Cardiac ventricle fibroblast (primary cell): Measurements from ENCODE around the gene AP2A1. TPM values are rescaled to one million over a fixed set of nuclear protein-coding genes. Genes with fewer than 3 reads are reported as not detected.

Experiments used
- total RNA-seq: library from RNA; depleted of rRNA; stranded (reverse); fragments of >200 nt; gene quantifications from 2 replicates; pipeline ENCODE4 v1.2.3, GENCODE V29; 2015

Gene AP2A1
- total RNA-seq, result 197 and 215 TPM in 2 replicates

DNA sequence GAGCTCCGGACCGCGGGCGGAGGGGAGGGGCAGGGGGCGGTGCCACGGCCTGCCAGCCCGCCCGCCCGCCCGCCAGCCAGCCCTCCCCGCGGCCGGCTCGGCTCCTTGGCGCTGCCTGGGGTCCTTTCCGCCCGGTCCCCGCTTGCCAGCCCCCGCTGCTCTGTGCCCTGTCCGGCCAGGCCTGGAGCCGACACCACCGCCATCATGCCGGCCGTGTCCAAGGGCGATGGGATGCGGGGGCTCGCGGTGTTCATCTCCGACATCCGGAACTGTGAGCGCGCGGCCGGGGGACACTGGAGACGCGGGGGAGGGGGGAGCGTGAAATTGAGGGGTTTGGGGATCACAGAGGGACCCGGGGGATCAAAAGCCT lies at the start of gene AP2A1:
AP2A1 (plus strand) TSS at position 72 of the 370 bp plus-strand sequence; CDS start at position 205, 133 bp downstream.

DNA sequence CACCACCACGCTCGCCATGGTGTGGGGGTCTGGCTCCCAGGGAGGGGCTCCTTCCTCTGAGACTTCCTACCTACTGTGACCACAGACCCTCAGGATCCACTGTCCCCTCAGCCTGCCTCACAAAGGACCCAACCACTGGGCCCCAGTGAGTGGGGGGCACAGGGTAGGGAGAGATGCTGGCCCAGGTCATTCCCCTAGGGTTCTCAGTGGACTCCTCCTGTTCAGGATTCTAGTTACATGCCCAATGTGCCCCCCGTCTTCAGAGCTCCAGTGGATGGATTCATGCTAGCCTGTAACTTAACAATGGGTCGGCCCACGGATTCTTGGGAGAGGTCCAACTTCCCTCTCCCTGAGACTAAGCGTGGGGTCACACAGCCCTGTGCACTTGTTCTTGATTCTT lies 3.6 kb upstream of the AP2A1 start, which contains the start of gene TSKS:
TSKS (minus strand) TSS at position 77 of the 400 bp plus-strand sequence; CDS start at position 18, 59 bp downstream.

DNA sequence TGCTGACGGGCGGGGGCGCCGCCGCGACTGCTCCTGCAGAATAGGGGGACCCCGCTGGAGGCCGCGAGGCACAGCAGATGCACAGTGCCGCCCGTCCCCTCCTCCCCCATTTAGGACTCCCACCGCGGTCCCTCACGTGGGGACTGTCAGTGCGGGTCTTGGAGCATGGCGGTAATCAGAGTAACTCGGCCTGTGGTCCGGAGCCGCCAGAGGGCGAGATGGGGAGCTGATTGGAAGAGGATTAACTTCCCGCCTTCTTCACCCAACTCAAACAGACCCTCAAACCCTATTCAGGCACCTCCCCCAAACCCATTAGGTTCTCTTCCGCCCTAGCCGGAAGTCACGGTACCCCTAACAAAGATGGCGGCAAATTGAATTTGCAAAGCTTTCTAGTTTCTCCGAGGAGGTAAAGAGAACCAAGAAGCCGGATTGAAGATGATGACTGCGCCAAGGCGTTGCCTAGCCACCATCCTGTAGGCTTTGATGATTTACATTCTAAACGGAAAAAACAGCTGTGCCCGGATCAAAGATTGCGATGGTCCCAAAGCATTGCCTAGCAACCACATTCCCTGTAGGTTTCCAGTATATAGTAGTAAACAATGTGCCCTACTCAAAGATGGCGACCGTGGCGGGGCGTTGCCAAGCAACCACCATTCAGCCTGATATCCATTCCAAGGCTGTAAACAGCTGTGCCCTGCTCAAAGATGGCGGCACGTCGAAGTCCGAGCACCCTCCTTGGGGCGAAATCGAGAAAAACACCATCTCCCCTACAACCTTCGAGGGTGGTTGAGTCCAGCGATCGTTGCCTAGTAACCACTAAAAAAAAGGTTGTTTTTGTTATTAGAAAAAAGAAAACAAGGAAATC lies 46.4 kb downstream of the AP2A1 start, which contains the start of gene FUZ:
FUZ (minus strand) TSS at position 296 of the 865 bp plus-strand sequence; CDS start at position 110, 186 bp downstream.

DNA sequence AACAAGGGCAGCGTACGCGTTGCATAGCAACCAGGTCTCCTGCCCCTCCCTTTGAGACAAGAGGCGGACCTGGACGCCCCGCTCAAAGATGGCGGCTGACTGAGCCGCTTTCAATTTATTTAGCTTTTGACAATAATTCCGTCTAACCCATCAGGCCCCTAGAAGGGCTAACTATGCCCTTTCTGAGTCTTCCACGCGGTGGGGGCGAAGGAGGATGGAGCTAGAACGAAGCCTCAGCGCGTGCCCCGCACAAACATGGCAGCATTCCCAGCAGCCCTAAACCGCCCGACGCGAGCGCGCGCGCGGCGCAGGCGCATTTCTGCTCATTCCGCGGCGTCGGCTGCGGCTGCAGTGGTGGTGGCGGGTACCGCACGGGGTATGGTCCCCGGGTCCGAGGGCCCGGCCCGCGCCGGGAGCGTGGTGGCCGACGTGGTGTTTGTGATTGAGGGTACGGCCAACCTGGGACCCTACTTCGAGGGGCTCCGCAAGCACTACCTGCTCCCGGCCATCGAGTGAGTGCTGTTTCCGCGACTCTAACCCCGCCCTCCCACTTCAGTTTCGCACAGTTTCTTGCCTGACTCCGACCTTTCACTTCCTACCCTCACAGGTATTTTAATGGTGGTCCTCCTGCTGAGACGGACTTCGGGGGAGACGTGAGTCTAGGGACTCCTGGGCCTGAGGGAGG lies 51.3 kb downstream of the AP2A1 start, which contains the start of gene MED25:
MED25 (plus strand) TSS at position 326 of the 685 bp plus-strand sequence; CDS start at position 379, 53 bp downstream.

DNA sequence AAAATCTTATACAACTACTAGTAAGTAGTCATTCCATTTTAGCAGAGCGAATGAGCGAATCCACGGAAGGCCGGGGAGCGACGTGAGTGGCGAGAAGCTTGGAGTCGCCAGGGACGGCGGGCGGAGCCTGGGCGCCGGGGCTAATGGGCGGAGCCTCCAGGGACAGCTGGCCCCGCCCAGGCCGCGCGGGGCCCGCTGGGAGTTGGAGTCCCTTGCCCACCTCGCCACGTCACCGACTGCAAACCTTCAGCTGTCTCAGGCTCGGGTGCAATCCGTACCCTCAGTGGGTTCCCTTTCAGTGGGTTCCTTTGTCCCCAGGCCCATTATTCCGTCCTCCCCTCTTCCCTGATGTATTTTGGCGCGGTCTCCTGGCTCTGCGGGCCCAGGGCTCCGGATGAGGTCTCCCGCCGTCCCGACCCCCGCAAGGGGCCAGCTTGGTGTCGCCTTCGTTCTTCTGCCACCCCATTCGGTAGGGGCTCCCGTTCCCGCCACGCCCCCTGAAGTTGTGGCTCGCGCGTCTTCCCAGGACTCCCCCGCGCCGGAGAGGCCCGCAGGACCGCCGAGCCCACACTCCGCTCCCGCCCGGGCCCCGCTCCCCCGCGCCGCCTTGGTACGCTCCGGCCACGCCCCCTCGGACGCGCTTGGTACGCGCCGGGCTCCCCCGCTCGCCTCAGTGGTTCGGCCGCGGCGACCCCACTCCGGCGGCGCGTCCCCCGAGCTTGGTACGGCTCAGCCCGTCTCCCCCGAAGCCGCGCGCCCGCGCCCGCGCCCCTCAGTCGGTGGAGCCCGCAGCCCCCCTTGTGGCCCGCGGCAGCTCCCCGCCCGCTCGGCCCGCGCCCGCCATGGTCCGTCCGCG lies 83.9 kb downstream of the AP2A1 start, which contains the start of gene PTOV1:
PTOV1 (plus strand) TSS at position 673 of the 856 bp plus-strand sequence.

Other genes with a start within 250 kb of the AP2A1 start
- 300 and 343 TPM in 2 replicates for gene RCN3, start 239.0 kb upstream of the AP2A1 start, total RNA-seq
- 48.8 and 54.8 TPM in 2 replicates for gene NOSIP, start 186.4 kb upstream of the AP2A1 start, total RNA-seq
- gene PRRG2, start 185.7 kb upstream of the AP2A1 start, total RNA-seq, result 0.29 and 3.6 TPM in 2 replicates
- 11.5 and 12.4 TPM in 2 replicates for gene PRR12, start 175.8 kb upstream of the AP2A1 start, total RNA-seq
- gene RRAS, start 126.9 kb upstream of the AP2A1 start, total RNA-seq, result 68.3 and 79.6 TPM in 2 replicates
- 34.4 and 36.1 TPM in 2 replicates for gene SCAF1, start 124.8 kb upstream of the AP2A1 start, total RNA-seq
- gene IRF3, start 101.1 kb upstream of the AP2A1 start, total RNA-seq, result 32.6 and 65.3 TPM in 2 replicates
- 3.8 and 4.4 TPM in 2 replicates for gene BCL2L12, start 101.1 kb upstream of the AP2A1 start, total RNA-seq
- 117 and 145 TPM in 2 replicates for gene PRMT1, start 89.7 kb upstream of the AP2A1 start, total RNA-seq
- not detected in 2 replicates for gene ADM5, start 77.4 kb upstream of the AP2A1 start, total RNA-seq
- gene CPT1C, start 75.9 kb upstream of the AP2A1 start, total RNA-seq, result 3.7 and 11.4 TPM in 2 replicates
- gene TSKS, start 3.7 kb upstream of the AP2A1 start, total RNA-seq, result 0.25 and 1.1 TPM in 2 replicates
- 20.1 and 24.3 TPM in 2 replicates for gene FUZ, start 46.3 kb downstream of the AP2A1 start, total RNA-seq
- 20.5 and 22.1 TPM in 2 replicates for gene MED25, start 51.3 kb downstream of the AP2A1 start, total RNA-seq
- gene PTOV1, start 84.2 kb downstream of the AP2A1 start, total RNA-seq, result 69.8 and 71.9 TPM in 2 replicates
- 27.2 and 28.0 TPM in 2 replicates for gene PNKP, start 100.6 kb downstream of the AP2A1 start, total RNA-seq
- gene AKT1S1, start 110.4 kb downstream of the AP2A1 start, total RNA-seq, result 31.9 and 36.6 TPM in 2 replicates
- gene TBC1D17, start 110.7 kb downstream of the AP2A1 start, total RNA-seq, result 26.2 and 26.6 TPM in 2 replicates
- 0.20 TPM in 1 of 2 replicates, not detected in the other for gene IL4I1, start 129.9 kb downstream of the AP2A1 start, total RNA-seq
- gene ATF5, start 162.2 kb downstream of the AP2A1 start, total RNA-seq, result 8.7 and 12.3 TPM in 2 replicates
- 21.0 and 25.6 TPM in 2 replicates for gene NUP62, start 162.5 kb downstream of the AP2A1 start, total RNA-seq
- not detected in 2 replicates for gene SIGLEC11, start 194.2 kb downstream of the AP2A1 start, total RNA-seq